ENCODE measurements around the gene STK31.

DNA sequence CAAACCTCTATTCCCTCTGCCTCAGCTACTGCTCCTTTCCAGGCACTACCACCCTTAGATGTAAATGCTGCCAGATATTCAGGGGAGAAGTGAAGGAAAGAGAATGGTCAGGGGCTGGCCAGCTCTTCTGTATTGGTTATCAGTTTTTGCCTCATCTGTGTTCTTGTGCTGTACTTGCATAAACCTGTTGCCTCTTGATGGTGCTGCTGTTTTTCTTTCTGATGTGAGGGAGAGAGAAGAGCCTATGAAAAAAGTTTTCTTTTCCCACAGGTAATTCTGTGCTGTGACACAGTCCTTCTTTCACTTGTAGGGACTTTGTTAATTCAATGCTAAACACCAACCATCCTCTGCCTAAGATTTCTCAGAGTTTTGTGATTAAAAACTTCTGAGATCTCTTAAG lies 57.5 kb downstream of the STK31 start:
- TF ChIP-seq, protein P1, sequence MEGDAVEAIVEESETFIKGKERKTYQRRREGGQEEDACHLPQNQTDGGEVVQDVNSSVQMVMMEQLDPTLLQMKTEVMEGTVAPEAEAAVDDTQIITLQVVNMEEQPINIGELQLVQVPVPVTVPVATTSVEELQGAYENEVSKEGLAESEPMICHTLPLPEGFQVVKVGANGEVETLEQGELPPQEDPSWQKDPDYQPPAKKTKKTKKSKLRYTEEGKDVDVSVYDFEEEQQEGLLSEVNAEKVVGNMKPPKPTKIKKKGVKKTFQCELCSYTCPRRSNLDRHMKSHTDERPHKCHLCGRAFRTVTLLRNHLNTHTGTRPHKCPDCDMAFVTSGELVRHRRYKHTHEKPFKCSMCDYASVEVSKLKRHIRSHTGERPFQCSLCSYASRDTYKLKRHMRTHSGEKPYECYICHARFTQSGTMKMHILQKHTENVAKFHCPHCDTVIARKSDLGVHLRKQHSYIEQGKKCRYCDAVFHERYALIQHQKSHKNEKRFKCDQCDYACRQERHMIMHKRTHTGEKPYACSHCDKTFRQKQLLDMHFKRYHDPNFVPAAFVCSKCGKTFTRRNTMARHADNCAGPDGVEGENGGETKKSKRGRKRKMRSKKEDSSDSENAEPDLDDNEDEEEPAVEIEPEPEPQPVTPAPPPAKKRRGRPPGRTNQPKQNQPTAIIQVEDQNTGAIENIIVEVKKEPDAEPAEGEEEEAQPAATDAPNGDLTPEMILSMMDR (IDR thresholded peaks at IDR 0.05; ENCODE audit: borderline replicate concordance, extremely low read depth, low read length, poor library complexity, severe bottlenecking): no peak
- TF ChIP-seq EZH2 (IDR thresholded peaks at IDR 0.05; ENCODE audit: borderline replicate concordance, low read depth, low read length, severe bottlenecking): no peak
